Bronchial epithelial cell (primary cell): Measurements from ENCODE around the gene ELN. TPM values are rescaled to one million over a fixed set of nuclear protein-coding genes. Genes with fewer than 3 reads are reported as not detected.

Source experiments
- DNase-seq: peaks from one replicate; pipeline ENCODE4 v3.0.0-alpha.2; 2010; ENCODE audit warnings: low read depth
- FAIRE-seq: peaks from 2 replicates; lab custom pipeline; 2011; peaks lifted over from hg19 to GRCh38; lab: Jason Lieb, UNC
- H3K27me3 ChIP-seq: 2 replicates; pipeline ENCODE4 v1.5.1; 2011; ENCODE audit warnings: low read length; ENCODE audit not compliant: control insufficient read depth, insufficient read depth
- H3K36me3 ChIP-seq: 2 replicates; pipeline ENCODE4 v1.5.1; 2011; ENCODE audit warnings: low read length; ENCODE audit not compliant: control insufficient read depth, insufficient read depth
- H3K4me3 ChIP-seq: 2 replicates; pipeline ENCODE4 v1.5.1; 2011; ENCODE audit warnings: mild to moderate bottlenecking, low read depth, low read length, control low read depth
- total RNA-seq: library from RNA; depleted of rRNA; stranded (reverse); fragments of >200 nt; gene quantifications from 2 replicates; pipeline ENCODE4 v1.2.1, GENCODE V29; 2014
- TF ChIP-seq, protein P1 (sequence below): IDR thresholded peaks from 2 replicates; pipeline ENCODE4 v1.5.1; 2011; ENCODE audit warnings: mild to moderate bottlenecking, moderate library complexity, low read length, control low read depth, inconsistent platforms; ENCODE audit not compliant: insufficient read depth, severe bottlenecking

The ELN gene
- total RNA-seq, 1 donor from 2014 or later = under 0.01 TPM

DNA sequence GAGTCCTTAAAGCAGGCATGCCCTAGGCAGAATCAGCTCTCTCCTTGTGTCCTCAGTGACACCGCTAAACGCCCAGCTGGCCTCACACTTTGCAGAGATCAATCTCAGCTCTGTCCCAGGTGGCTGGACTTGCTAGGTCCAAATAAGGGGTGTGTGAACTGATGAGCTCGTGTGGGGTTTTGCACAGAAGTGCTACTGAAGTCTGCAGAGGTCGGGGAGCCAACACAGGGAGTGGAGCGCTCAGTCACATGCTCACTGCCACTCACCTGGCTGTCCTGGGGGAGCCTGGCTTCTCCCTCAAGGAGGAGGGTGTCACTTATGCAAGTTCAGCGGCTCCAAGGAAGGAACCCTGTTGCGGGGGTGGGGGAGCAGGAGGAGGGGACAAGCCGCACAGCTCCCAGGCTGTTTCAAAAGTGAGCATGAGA lies 2.0 kb downstream of the ELN start:
- DNase-seq (no peak), FAIRE-seq (no peak)
- H3K4me3 ChIP-seq = no peak overlapping the region
- peaks cover 36% of the 10 kb centered on the region for H3K27me3 ChIP-seq
- no peaks in the 10 kb centered on the region for H3K36me3 ChIP-seq
- TF ChIP-seq, protein P1, sequence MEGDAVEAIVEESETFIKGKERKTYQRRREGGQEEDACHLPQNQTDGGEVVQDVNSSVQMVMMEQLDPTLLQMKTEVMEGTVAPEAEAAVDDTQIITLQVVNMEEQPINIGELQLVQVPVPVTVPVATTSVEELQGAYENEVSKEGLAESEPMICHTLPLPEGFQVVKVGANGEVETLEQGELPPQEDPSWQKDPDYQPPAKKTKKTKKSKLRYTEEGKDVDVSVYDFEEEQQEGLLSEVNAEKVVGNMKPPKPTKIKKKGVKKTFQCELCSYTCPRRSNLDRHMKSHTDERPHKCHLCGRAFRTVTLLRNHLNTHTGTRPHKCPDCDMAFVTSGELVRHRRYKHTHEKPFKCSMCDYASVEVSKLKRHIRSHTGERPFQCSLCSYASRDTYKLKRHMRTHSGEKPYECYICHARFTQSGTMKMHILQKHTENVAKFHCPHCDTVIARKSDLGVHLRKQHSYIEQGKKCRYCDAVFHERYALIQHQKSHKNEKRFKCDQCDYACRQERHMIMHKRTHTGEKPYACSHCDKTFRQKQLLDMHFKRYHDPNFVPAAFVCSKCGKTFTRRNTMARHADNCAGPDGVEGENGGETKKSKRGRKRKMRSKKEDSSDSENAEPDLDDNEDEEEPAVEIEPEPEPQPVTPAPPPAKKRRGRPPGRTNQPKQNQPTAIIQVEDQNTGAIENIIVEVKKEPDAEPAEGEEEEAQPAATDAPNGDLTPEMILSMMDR = no peak

DNA sequence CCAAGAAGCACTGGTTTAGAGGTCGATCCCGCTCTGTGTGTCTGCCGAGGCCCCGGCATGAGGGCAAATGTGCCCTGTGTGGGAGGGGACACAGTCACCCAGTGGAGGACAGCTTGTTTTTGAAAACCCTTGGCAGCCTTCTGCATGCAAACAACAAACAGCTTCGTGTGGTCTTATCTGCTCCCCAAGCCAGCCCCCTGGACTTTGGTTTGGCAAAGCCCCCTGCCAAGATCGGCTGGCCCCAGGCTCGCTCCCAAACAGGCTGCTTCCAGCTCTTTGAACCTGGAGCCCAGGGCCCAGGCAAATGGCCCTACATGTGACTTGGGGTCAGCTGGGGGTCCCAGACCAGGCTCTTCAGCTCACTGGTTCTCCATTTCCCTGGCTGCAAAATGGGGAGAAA lies 2.9 kb downstream of the ELN start:
- H3K36me3 ChIP-seq = no peaks in the 10 kb centered on the region
- no peak for DNase-seq
- H3K27me3 ChIP-seq = peaks cover 37% of the 10 kb centered on the region
- FAIRE-seq = no peak
- no peak overlapping the region for H3K4me3 ChIP-seq
- TF ChIP-seq, protein P1 = no peak

DNA sequence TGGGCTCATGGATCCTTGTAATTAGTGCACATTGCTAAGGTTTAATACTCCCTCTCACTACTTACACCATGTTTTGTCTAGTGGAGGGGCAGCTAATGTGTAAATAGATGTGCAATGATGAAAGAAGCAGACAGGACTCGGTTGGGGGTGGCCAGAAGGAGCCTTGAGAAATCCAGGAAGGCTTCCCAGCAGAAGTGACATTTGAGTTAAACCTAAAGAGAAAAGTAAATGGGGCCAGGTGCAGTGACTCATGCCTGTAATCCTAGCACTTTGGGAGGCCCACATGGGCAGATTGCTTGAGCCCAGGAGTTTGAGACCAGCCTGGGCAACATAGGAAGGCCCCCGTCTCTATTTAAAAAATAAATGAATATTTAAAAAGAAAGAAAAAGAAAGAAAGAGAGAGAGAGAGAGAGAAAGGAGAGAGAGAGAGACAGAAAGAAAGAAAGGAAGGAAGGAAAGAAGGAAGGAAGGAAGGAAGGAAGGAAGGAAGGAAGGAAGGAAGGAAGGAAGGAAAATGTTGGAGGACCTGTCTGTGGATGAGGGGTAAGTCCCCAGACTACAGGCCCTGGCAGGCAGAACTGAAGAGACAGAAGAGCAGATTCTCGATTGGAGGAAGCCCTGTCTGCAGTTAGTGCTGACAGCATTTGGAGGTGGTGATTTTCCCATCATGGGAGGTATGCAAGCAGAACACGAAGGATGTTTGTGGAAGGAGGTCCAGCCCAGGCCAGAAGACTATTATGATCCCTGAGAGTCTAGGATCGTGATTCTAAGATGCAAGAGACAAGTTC lies 3.6 kb downstream of the ELN start:
- DNase-seq (no peak), FAIRE-seq (no peak)
- H3K27me3 ChIP-seq = peaks cover 33% of the 10 kb centered on the region
- TF ChIP-seq, protein P1 = no peak
- no peak overlapping the region for H3K4me3 ChIP-seq
- no peaks in the 10 kb centered on the region for H3K36me3 ChIP-seq

DNA sequence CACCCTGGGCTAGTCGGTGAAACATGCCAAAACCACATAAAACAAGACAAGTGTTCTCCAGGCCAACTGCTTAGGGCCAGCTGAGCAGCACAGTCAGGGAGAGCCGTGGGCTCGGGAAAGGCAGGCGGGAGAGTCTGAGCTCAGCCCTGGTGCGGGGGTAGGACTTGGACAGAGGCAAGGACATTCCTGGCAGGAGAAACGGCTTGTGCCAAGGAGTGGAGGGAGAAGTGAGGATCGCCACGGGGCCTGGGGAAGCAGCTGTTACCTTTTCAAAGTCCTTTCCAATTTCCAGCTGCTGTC lies 4.2 kb downstream of the ELN start:
- no peak for FAIRE-seq
- H3K4me3 ChIP-seq = no peak overlapping the region

DNA sequence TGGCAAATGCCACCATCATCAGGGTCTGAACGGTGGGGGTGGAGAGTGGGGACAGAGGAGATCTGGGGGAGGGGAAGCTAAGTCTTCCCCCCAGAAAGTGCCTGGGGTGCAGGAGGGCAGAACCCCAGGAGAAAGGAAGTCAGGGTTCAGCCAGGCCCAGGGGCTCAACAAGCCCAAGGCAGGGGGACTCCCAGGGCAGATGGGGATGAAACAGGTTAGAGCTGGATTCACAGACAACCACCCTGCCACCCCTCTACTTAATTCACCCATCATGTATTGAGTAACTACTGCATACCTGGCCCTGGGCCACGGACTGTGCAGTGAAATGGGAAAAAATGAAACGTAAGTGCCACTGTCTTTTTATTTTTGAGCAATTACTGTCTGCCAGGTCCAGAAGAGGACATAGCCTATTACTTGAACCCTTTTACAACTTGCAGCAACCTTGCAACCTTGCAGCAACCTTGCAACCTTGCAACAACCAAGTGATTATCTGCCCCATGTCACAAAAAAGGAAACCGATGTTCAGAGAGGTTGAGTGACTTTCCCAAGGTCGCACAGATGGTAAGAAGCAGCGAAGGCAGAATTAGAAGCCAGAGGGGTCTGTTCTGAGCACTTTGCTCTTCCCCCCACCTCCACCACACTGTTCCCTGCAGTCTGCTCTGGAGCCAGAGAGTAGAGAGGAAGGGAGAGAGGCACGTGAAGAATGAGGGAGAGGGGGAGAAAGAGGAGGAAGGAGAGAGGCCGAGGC lies 4.8 kb downstream of the ELN start:
- no peak overlapping the region for H3K4me3 ChIP-seq
- FAIRE-seq (no peak), DNase-seq (no peak)
- H3K36me3 ChIP-seq = no peaks in the 10 kb centered on the region
- TF ChIP-seq, protein P1 = no peak
- peaks cover 32% of the 10 kb centered on the region for H3K27me3 ChIP-seq

More for the DNA sequence above, 4.2 kb downstream of the ELN start:
- no peaks in the 10 kb centered on the region for H3K36me3 ChIP-seq
- TF ChIP-seq, protein P1 = no peak
- peaks cover 32% of the 10 kb centered on the region for H3K27me3 ChIP-seq
- peak; percentile 23 for DNase-seq
